Measurements from ENCODE around the gene ZNF878. TPM values are rescaled to one million over a fixed set of nuclear protein-coding genes. Genes with fewer than 3 reads are reported as not detected.

ZNF878 gene
- total and polyA plus RNA-seq, 2 of the 13 experiments (the other 11 are each of a cell fraction or from before 2014, with no cell fraction given), result 0.46 to 5.2 TPM

DNA sequence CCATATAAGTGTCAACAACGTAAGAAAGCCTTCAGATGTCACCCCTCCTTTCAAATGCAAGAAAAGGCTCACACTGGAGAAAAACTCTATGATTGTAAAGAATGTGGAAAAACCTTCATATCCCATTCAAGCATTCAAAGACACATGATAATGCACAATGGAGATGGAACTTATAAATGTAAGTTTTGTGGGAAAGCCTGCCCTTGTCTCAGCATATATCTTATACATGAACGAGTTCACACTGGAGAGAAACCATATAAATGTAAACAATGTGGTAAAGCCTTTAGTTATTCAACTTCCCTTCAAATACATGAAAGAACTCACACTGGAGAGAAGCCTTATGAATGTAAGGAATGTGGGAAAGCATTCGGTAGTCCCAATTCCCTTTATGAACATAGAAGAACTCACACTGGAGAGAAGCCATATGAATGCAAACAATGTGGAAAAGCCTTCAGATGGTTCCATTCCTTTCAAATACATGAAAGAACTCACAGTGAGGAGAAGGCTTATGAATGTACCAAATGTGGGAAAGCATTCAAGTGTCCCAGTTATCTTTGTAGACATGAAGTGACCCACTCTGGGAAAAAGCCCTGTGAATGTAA, 22.9 kb upstream of the ZNF878 start (continued):
- TF ChIP-seq, protein P1, sequence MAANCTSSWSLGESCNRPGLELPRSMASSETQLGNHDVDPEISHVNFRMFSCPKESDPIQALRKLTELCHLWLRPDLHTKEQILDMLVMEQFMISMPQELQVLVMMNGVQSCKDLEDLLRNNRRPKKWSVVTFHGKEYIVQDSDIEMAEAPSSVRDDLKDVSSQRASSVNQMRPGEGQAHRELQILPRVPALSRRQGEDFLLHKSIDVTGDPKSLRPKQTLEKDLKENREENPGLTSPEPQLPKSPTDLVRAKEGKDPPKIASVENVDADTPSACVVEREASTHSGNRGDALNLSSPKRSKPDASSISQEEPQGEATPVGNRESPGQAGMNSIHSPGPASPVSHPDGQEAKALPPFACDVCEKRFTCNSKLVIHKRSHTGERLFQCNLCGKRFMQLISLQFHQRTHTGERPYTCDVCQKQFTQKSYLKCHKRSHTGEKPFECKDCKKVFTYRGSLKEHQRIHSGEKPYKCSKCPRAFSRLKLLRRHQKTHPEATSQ (CRISPR knock-in tag; IDR thresholded peaks at IDR 0.05; ENCODE audit: borderline replicate concordance), result no peak
- TF ChIP-seq, protein P2, sequence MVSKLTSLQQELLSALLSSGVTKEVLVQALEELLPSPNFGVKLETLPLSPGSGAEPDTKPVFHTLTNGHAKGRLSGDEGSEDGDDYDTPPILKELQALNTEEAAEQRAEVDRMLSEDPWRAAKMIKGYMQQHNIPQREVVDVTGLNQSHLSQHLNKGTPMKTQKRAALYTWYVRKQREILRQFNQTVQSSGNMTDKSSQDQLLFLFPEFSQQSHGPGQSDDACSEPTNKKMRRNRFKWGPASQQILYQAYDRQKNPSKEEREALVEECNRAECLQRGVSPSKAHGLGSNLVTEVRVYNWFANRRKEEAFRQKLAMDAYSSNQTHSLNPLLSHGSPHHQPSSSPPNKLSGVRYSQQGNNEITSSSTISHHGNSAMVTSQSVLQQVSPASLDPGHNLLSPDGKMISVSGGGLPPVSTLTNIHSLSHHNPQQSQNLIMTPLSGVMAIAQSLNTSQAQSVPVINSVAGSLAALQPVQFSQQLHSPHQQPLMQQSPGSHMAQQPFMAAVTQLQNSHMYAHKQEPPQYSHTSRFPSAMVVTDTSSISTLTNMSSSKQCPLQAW (CRISPR knock-in tag; IDR thresholded peaks at IDR 0.05), result no peak
- TF ChIP-seq SOX5 (CRISPR knock-in tag; IDR thresholded peaks at IDR 0.05; ENCODE audit: borderline replicate concordance) (no peak), NFE2L1 (CRISPR knock-in tag; IDR thresholded peaks at IDR 0.05; ENCODE audit: borderline replicate concordance) (no peak), SOX6 (IDR thresholded peaks at IDR 0.05) (no peak), SOX6 (CRISPR knock-in tag; IDR thresholded peaks at IDR 0.05) (no peak), SIN3B (IDR thresholded peaks at IDR 0.05; ENCODE audit: low read length) (no peak), ZNF782 (CRISPR knock-in tag; IDR thresholded peaks at IDR 0.05; ENCODE audit: borderline replicate concordance) (no peak), ZNF234 (CRISPR knock-in tag; conservative IDR thresholded peaks at IDR 0.05) (no peak), SP1 (IDR thresholded peaks at IDR 0.05) (no peak), SP1 (CRISPR knock-in tag; IDR thresholded peaks at IDR 0.05) (no peak)
- TF ChIP-seq, protein P3, sequence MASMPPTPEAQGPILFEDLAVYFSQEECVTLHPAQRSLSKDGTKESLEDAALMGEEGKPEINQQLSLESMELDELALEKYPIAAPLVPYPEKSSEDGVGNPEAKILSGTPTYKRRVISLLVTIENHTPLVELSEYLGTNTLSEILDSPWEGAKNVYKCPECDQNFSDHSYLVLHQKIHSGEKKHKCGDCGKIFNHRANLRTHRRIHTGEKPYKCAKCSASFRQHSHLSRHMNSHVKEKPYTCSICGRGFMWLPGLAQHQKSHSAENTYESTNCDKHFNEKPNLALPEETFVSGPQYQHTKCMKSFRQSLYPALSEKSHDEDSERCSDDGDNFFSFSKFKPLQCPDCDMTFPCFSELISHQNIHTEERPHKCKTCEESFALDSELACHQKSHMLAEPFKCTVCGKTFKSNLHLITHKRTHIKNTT (CRISPR knock-in tag; IDR thresholded peaks at IDR 0.05), result no peak
